NCI-H510A treated with DMSO at 0.1 percent for 48 hours (cell line): Measurements from ENCODE around the gene CC2D1A.
A peak's percentile ranks its signal among the peaks of the same experiment; 100 is the strongest.

Experiments
- DNase-seq: peaks from one replicate; lab custom pipeline; 2025; lab: John Stamatoyannopoulos, UW

CC2D1A gene

GRCh38 chr19:13905634-13906520, at the start of gene CC2D1A, which contains the start of gene BRME1:
CC2D1A (plus strand) TSS chr19:13906201; CDS start chr19:13906442, 241 bp downstream.
BRME1 (minus strand) TSS chr19:13906117; CDS start chr19:13904892, 1,225 bp downstream.
- peak; percentile 79 for DNase-seq

DNA sequence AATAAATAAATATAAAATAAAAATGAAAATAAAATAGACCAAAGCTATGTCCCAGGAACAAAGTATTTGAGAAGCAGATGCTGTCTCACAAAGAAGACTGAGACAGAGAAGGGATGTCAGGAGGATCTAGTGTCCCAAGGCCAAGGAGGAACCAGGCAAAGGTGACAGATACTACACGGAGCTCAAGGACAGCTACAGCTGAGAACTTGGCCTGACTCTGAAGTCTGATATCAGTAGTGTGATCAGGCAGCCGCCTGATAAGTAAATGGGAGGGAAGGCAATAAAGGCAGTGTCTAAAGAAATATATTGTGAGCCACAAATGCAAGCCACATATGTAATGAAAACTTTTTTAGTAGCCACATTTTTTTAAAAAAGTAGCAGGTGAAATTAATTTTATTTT, 49.5 kb upstream of the CC2D1A start:
- no peak for DNase-seq

DNA sequence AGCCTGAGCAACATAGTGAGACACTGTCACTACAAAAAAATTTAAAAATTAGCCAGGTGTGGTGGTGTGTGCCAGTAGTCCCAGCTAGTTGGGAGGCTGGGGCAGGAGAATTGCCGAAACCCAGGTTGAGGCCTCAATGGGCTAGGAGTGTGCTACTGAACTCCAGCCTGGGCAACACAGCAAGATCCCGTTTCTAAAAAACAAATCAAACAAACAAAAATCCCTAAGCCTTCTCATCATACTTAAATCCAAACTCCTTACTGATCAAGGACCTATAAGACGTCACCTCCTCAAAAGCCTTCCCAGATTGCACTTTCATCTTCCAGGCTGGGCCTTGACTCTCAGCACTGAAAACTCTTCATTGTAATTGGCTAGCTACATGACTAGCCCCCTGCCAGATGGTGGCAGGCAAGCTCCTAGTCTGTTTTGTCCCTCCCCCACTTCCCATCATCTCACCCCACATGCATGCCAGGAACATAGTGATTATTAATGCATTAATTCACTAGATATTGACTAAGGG, 46.6 kb upstream of the CC2D1A start:
- no peak for DNase-seq

GRCh38 chr19:13860679-13861391, 45.2 kb upstream of the CC2D1A start:
- DNase-seq = no peak

- no peak for DNase-seq
These were observed 44.6 kb upstream of the CC2D1A start for GRCh38 chr19:13861392-13861713.

GRCh38 chr19:13861714-13862531, 44.1 kb upstream of the CC2D1A start:
- DNase-seq = peak; percentile 88

DNA sequence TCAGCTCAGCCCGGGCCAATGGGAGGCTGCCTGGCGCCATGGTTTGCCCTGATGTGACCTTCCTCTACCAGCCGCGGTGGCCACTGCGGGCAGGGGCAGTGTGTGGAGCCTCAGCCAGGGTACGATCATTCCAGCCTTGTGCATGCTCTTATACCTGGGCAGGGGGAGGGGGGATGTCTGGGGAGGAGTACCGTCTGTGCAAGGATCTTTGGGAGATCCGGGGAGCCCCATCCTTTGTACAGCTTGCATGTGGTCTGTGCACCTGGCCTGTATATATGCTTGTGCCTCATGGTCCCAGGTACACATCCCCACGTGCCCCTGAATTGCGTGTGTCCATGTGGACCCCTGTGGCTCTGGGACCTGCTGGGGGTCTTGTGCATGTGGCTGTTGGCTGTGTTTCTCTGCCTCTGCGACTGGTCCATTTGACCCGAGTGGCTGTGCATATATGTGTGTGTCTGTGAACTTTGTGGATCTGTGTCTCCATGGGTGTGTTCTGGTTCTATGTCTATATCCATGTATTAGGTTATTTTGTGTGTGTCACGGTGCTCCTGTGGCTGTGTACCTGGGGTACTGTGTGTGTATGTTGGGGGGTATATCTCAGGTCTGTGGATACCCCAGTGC, 41.8 kb upstream of the CC2D1A start:
- DNase-seq = no peak

DNA sequence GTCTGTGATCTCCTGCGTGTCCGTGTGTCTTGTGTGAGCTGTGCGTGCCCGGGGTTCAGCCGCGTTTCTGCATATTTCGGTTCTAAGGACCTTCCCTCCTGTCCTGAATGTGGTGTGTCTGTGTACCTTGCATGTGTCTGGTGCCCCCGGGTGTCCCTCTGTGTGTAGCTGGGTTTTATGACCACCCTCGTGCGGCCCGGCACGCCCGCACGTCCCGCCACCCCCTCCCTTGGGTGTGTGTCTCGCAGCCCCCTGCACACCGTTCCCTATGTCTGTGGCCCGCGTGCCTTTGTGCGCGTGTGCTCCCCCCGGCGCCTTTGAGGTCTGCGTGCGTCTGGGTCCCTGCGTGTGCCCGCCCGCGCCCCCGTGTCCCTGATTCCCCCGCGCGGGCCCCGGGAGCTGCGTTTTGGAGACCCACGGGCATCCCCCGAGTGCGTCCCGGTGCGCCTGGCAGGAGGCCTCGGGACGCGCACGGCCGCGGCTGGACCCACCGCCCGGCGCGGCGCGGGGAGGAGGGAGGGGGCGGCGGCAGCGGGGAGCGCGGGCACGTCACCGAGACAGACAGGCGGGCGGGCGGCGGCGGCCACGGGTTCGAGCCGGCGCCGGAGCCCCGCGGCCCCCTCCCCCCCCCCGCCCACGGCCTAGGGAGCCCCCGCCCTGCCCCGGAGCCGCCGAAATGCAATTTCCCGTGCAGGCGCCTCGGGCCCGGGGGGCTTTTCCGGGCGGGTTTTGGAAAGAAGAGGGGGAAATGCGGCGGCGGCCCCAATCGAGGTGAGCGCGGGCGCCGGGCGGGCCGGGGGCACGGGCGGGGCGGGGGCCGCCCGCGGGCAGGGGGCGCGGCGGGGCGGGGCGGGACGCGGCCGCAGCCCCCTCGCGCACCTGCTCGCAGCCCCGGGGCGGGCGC, 41.1 kb upstream of the CC2D1A start:
- DNase-seq = no peak

GRCh38 chr19:13865571-13866462, 40.2 kb upstream of the CC2D1A start:
- no peak for DNase-seq

GRCh38 chr19:13866463-13867046, 39.4 kb upstream of the CC2D1A start:
- no peak for DNase-seq

- no peak for DNase-seq
These were observed 37.3 kb upstream of the CC2D1A start for GRCh38 chr19:13868663-13869062.

DNA sequence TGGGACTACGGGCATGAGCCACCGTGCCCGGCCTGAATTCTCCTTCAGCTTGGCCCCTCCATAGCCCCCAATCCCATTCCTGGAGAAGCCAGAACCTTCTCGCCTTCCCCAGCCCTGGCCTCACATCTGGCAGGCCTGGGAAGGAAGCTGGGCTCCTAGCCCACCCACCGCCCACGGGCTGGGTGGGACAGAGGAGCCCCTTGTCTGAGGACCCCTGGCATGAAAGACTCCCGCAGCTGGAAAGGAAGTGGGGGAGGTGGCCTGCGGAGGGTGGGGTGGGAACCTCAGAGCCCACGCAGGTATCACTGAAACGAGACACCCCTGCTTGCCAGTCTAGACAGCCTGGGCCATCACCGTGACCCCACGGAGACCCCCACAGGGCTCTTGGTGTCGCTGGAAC, 36.7 kb upstream of the CC2D1A start:
- DNase-seq = no peak

- DNase-seq = no peak
These were observed 35.1 kb upstream of the CC2D1A start for GRCh38 chr19:13870873-13871272.

DNA sequence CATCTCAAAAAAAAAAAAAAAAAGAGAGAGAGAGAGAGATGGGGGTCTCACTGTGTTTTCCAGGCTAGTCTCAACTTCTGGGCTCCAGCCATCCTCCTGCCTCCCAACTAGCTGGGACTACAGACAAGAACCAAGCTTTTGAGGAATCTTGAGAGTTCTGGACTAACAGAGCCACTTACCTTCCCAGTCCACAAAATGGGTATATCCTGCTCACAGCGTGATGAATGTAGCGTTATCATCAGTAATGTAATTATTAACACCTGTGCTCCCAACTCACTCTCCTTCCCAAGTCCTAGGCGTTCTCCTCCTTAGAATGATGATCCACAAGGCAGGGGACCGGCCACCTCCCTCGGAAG, 33.7 kb upstream of the CC2D1A start:
- DNase-seq = no peak

GRCh38 chr19:13872695-13873389, 33.2 kb upstream of the CC2D1A start:
- no peak for DNase-seq

DNA sequence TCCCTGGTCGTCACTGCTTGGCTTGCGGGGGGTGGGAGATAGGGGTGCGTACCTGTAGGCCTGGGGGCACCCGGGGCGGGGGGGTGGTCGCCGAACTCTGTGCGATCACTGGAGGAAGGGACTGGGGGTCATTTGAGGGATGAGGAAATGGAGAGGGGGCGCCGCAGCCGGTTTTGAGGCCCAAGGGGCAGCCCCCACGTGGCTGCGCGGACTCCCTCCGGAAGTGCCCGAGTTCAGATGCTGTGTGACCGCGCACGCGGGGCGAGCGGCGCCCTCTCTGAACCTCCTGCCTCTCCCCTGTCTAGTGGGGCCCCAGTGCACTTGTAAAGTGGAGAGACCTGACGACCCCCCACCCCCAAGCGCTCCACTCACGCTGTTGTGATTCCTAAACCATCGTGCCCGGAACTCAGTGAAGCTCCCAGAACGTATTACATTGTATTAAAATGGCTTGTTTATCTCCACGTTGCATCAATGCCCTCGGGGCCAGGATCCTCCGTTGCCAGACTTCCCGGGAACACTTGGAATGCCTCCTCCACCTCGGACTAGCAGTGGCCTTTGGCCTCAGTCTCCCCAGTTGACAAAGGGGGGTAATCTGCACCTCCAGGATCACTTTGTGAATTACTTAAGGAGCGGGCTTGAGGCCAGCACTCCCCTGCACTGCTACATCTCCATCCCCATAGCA, 32.0 kb upstream of the CC2D1A start:
- DNase-seq = no peak

DNA sequence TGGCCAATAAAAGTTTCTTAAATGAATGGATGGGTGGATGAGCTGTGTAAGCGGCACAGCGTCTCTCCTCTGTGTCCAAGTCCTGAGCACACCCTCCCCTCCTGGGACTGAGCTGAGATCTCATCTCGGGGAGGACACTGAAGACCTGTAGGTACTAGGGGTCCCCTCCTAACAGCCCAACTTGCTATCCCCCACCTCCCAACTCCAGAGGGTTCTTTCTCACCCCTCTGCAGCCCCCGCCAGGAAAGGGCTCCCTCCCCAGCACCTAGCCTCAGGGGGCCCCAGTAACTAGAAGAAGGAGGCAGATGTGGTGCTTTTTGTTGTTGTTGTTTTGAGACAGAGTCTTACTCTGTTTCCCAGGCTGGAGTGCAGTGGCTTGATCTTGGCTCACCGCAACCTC, 30.2 kb upstream of the CC2D1A start:
- no peak for DNase-seq

DNA sequence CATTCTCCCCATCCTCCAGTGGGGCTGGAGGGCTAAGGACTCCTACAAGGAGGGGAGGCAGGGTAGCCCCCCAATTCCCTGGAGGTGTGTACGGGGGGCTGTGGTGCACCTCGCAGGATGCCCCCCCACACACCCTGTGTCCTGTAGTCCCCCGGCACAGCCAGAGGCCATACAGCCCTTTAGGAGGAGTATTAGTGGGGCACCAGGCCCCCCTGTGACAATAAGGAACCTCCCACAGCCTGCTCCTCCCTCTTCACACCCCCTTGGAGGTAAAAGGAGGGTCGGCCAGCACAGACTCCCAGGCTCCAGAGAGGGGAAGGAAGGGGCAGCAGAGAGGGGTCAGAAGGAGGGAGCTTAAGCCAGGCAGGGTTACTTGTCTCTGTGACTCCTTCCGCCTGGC, 29.2 kb upstream of the CC2D1A start, which contains the start of gene NANOS3:
NANOS3 (plus strand) TSS at position 301 of the 400 bp plus-strand sequence. CDS start 115 bp downstream, outside the sequence.
- DNase-seq = no peak
